Measurements from ENCODE around the gene INPPL1. TPM values are rescaled to one million over a fixed set of nuclear protein-coding genes. Genes with fewer than 3 reads are reported as not detected.

The INPPL1 gene
- total RNA-seq, 1 experiment from 2014 or later = 214 TPM

DNA sequence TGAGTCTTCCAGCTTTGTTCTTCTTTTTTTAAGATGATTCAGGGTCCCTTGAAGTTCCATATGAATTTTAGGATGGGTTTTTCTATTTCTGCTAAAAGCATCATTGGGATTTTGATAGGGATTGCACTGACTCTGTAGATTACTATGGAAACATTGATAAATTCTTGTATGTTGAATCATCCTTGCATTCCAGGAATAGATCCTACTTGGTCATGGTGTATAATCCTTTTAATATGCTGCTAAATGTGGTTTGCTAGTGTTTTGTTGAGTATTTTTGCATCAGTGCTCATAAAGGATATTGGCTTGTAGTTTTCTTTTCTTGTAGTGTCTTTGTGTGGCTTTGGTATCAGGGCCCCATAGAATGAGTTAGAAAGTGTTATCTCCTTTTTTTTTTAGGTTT lies 54.3 kb downstream of the INPPL1 start:
- no peaks in the 10 kb centered on the region; the same call in 1 of the 2 replicates for H3K4me1 ChIP-seq (ENCODE audit: insufficient read depth, low read length)
- Mint-ChIP-seq H3K4me3 (no peak overlapping the region), H3K27ac (no peak overlapping the region), H3K4me1 (peaks cover 0 to 2% of the 10 kb centered on the region in 2 experiments; a peak in 1 of 4 replicates), H3K9me3 (no peaks in the 10 kb centered on the region; a peak in 1 of 5 replicates), H3K27me3 (ENCODE audit: low read depth) (peaks cover 13% of the 10 kb centered on the region), H3K36me3 (ENCODE audit: insufficient read depth in 1 of 3, low read depth in 3 of 3) (no peaks in the 10 kb centered on the region)
- H3K18ac ChIP-seq (ENCODE audit: insufficient read length, low read depth, low read length) = no peak overlapping the region
- no peak overlapping the region for H2BK15ac ChIP-seq (ENCODE audit: low read depth, low read length)
- H3K4me2 ChIP-seq (ENCODE audit: insufficient read depth, insufficient read length, low read length) = no peak overlapping the region
- H2BK120ac ChIP-seq (ENCODE audit: low read depth, low read length, poor library complexity, severe bottlenecking) = no peak overlapping the region
- no peak overlapping the region for H4K5ac ChIP-seq (ENCODE audit: insufficient read length, low read depth, low read length)
- H3K9ac ChIP-seq (ENCODE audit: extremely low read depth, insufficient read length, low read length) = no peak overlapping the region
- no peaks in the 10 kb centered on the region for H3K9me3 ChIP-seq (ENCODE audit: control insufficient read depth, low read depth, low read length)
- no peaks in the 10 kb centered on the region for H3K79me2 ChIP-seq (ENCODE audit: insufficient read depth, low read length)
- no peaks in the 10 kb centered on the region for H3K23me2 ChIP-seq (ENCODE audit: insufficient read length, low read depth, low read length, poor library complexity, severe bottlenecking)
- DNase-seq = no peak
- no peaks in the 10 kb centered on the region for H4K20me1 ChIP-seq (ENCODE audit: control insufficient read depth, insufficient read depth, insufficient read length)
- TF ChIP-seq, protein P1, sequence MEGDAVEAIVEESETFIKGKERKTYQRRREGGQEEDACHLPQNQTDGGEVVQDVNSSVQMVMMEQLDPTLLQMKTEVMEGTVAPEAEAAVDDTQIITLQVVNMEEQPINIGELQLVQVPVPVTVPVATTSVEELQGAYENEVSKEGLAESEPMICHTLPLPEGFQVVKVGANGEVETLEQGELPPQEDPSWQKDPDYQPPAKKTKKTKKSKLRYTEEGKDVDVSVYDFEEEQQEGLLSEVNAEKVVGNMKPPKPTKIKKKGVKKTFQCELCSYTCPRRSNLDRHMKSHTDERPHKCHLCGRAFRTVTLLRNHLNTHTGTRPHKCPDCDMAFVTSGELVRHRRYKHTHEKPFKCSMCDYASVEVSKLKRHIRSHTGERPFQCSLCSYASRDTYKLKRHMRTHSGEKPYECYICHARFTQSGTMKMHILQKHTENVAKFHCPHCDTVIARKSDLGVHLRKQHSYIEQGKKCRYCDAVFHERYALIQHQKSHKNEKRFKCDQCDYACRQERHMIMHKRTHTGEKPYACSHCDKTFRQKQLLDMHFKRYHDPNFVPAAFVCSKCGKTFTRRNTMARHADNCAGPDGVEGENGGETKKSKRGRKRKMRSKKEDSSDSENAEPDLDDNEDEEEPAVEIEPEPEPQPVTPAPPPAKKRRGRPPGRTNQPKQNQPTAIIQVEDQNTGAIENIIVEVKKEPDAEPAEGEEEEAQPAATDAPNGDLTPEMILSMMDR (conservative IDR thresholded peaks at IDR 0.05) = no peak
- H2BK12ac ChIP-seq (ENCODE audit: insufficient read length, low read depth, low read length) = no peak overlapping the region
- H3T11ph ChIP-seq (ENCODE audit: low read length) = no peak overlapping the region
- no peak overlapping the region for H3K23ac ChIP-seq (ENCODE audit: insufficient read length, low read depth, low read length)
- no peak overlapping the region for H3K4ac ChIP-seq (ENCODE audit: low read depth, low read length)
- H3K14ac ChIP-seq (ENCODE audit: insufficient read depth, low read length) = no peak overlapping the region
- no peak overlapping the region for H4K91ac ChIP-seq (ENCODE audit: insufficient read length, low read depth, low read length)
- H2AK5ac ChIP-seq (ENCODE audit: insufficient read length, low read length) = no peak overlapping the region
- no peaks in the 10 kb centered on the region for H3K27me3 ChIP-seq (ENCODE audit: insufficient read depth, low read length)
- no peak overlapping the region for H2AFZ ChIP-seq (ENCODE audit: low read length)
- H3K79me1 ChIP-seq (ENCODE audit: insufficient read depth, low read depth, low read length, poor library complexity, severe bottlenecking) = no peaks in the 10 kb centered on the region
- no peak overlapping the region for H3K56ac ChIP-seq (ENCODE audit: insufficient read length, low read depth, low read length)
- no peak overlapping the region for H3K27ac ChIP-seq (ENCODE audit: insufficient read length, low read depth, low read length)
- H2BK20ac ChIP-seq (ENCODE audit: low read depth, low read length, poor library complexity, severe bottlenecking) = no peak overlapping the region
- H2BK5ac ChIP-seq (ENCODE audit: insufficient read length, low read length) = no peak overlapping the region
- no peak overlapping the region for H4K8ac ChIP-seq (replicated peaks; ENCODE audit: insufficient read length, low read depth, low read length)
